Measurements from ENCODE around the gene STAG1.
"Not testable (repeated sequence)": the region's sequence is repeated elsewhere in the genome, so short reads cannot be mapped to it uniquely, and the experiment has no call there.

STAG1 gene

DNA sequence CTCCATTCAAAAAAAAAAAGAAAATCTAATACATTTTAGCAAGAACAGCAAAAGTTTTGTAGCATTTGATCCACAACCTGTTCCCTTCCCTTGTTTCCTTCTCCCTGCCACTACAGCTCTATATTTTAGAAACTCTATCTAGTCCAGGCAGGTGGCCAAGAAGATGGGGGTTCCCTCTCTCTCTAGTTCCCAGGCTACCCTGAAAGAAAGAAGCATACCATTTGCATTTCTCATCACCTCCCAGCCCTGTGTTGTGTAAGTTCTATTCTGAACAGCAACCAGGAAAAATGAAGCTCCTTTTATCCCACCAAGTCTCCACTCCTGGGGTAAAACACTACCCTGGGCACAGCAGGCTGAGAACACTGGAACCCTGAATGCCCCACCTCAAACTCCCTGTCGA lies 402.0 kb downstream of the STAG1 start:
- DNase-seq (ENCODE audit: low read depth) = no peak
- TF ChIP-seq CTCF (IDR thresholded peaks at IDR 0.05; ENCODE audit: control insufficient read depth, extremely low read depth, insufficient read depth) = no peak
- no peak overlapping the region for H3K4me3 ChIP-seq (ENCODE audit: low read depth, low read length)

DNA sequence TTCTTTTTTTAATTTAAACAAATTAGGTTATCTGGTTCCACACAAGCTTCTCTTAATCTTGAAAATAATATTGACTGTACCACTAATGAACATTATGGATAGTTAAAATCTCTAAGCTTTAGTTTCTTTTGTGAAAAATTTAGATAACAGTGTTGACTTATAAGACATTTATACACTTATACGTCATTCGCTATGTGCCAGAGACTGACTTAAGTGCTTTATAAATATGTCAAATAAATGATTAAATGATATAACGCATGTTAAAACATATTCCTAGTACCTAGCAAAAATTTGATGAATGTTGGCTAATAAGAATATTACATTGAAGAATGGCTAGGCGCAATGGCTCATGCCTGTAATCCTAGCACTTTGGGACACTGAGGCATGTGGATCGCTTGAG lies 405.7 kb downstream of the STAG1 start:
- no peak for TF ChIP-seq CTCF (IDR thresholded peaks at IDR 0.05; ENCODE audit: control insufficient read depth, extremely low read depth, insufficient read depth)
- no peak overlapping the region for H3K4me3 ChIP-seq (ENCODE audit: low read depth, low read length)
- no peak for DNase-seq (ENCODE audit: low read depth)

- H3K4me3 ChIP-seq (ENCODE audit: low read depth, low read length) = no peak overlapping the region
- no peak for TF ChIP-seq CTCF (IDR thresholded peaks at IDR 0.05; ENCODE audit: control insufficient read depth, extremely low read depth, insufficient read depth)
- peak; percentile 93 for DNase-seq (ENCODE audit: low read depth)
These were observed 408.2 kb downstream of the STAG1 start for GRCh38 chr3:136343873-136344555.

- TF ChIP-seq CTCF (IDR thresholded peaks at IDR 0.05; ENCODE audit: control insufficient read depth, extremely low read depth, insufficient read depth) = no peak
- H3K4me3 ChIP-seq (ENCODE audit: low read depth, low read length) = no peak overlapping the region
- peak; percentile 93 for DNase-seq (ENCODE audit: low read depth)
These were observed 408.7 kb downstream of the STAG1 start for GRCh38 chr3:136343446-136343845.

DNA sequence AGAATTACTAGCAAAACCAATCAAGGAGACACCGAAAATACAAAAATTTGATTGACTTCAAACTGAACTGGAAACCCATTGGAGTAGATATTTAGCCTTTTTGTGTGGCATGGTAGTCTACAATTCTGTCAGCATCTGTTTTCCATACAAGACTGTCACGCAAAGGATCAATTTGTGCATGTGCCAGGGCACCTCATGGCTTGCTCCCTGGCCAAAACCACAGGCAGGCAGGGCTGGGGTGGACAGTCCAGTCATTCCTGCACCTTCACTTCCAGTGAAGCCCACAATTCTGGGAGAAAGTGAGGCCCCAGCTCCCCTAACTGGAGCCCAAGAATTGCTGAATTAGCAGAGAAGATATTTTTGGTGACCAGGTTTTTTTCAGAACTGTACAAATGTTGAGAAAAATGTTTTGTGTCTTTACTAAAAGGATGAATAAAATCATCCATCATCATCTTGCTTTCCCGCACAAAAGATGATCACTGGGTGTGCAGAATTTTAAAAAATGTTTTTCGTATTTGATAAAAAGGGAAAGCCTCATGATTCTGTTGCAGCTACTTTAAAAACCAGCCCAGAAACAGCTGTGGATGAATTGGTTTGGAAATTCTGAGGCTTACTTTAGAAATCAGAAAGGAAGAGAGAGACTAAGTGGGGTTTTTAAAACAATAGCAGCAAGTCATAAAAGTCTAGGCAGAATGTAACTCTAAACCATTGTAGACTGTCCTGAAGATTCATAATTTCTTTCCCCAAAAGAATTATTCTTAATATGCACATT lies 415.7 kb downstream of the STAG1 start:
- TF ChIP-seq CTCF (IDR thresholded peaks at IDR 0.05; ENCODE audit: control insufficient read depth, extremely low read depth, insufficient read depth) = no peak
- DNase-seq (ENCODE audit: low read depth) = no peak
- no peak overlapping the region for H3K4me3 ChIP-seq (ENCODE audit: low read depth, low read length)

DNA sequence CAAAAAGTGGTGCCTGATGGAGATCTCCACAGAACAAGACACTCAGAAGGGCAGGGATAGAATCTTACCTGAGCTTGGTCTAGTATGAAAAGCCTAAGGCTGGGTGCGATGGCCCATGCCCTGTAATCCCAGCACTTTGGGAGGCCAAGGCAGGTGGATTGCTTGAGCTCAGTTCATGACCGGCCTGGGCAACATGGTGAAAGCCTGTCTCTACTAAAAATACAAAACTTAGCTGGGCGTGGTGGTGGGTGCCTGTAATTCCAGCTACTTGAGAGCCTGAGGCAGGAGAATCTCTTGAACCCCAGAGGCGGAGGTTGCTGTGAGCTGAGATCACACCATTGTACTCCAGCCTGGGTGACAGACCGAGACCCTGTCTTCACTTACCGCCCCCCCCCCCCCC lies 417.5 kb downstream of the STAG1 start:
- DNase-seq (ENCODE audit: low read depth); H3K4me3 ChIP-seq (ENCODE audit: low read depth, low read length): not testable (repeated sequence)

GRCh38 chr3:136334209-136334608 lies 418.0 kb downstream of the STAG1 start:
- TF ChIP-seq CTCF (IDR thresholded peaks at IDR 0.05; ENCODE audit: control insufficient read depth, extremely low read depth, insufficient read depth) = no peak
- no peak for DNase-seq (ENCODE audit: low read depth)
- no peak overlapping the region for H3K4me3 ChIP-seq (ENCODE audit: low read depth, low read length)

Measured in LNCaP clone FGC (cell line).